Activated naive CD8-positive, alpha-beta T cell treated with anti-CD3 and anti-CD28 coated beads for 36 hours (primary cell): Measurements from ENCODE around the gene FBXW7. TPM values are rescaled to one million over a fixed set of nuclear protein-coding genes. Genes with fewer than 3 reads are reported as not detected.

Source experiments
- DNase-seq: peaks from one replicate; pipeline ENCODE4 v3.0.0; 2021
- H3K27ac Mint-ChIP-seq: one replicate; pipeline ENCODE4 v1.8.0; 2022; ENCODE audit warnings: mild to moderate bottlenecking, moderate library complexity, mixed read lengths
- H3K27me3 Mint-ChIP-seq: one replicate; pipeline ENCODE4 v1.8.0; 2022; ENCODE audit warnings: mild to moderate bottlenecking, mixed read lengths
- H3K36me3 Mint-ChIP-seq: one replicate; pipeline ENCODE4 v1.8.0; 2021; ENCODE audit warnings: mild to moderate bottlenecking, mixed read lengths
- H3K4me1 Mint-ChIP-seq: one replicate; pipeline ENCODE4 v1.8.0; 2021; ENCODE audit warnings: mixed read lengths
- H3K4me3 Mint-ChIP-seq: one replicate; pipeline ENCODE4 v1.8.0; 2022; ENCODE audit warnings: mild to moderate bottlenecking, moderate library complexity, mixed read lengths
- H3K9me3 Mint-ChIP-seq: one replicate; pipeline ENCODE4 v1.8.0; 2022; ENCODE audit warnings: mixed read lengths
- total RNA-seq, 2 experiments: library from RNA; stranded (reverse); gene quantifications; one replicate each; pipeline ENCODE4 v1.2.3, GENCODE V29; 2021

The FBXW7 gene
- total RNA-seq, 2 experiments from 2014 or later: 26.2 to 26.9 TPM

- no peak overlapping the region for H3K27ac Mint-ChIP-seq
- DNase-seq: no peak
These were observed 214.0 kb downstream of the FBXW7 start for GRCh38 chr4:152321923-152322322.

GRCh38 chr4:152321398-152321797 lies 214.5 kb downstream of the FBXW7 start:
- Mint-ChIP-seq H3K27me3 (no peaks in the 10 kb centered on the region), H3K4me3 (no peak overlapping the region), H3K9me3 (no peaks in the 10 kb centered on the region), H3K36me3 (peaks cover 24% of the 10 kb centered on the region), H3K4me1 (no peaks in the 10 kb centered on the region), H3K27ac (no peak overlapping the region)
- no peak for DNase-seq

More at GRCh38 chr4:152321923-152322322, 214.0 kb downstream of the FBXW7 start:
- Mint-ChIP-seq H3K9me3 (no peaks in the 10 kb centered on the region), H3K36me3 (peaks cover 24% of the 10 kb centered on the region), H3K27me3 (no peaks in the 10 kb centered on the region), H3K4me1 (no peaks in the 10 kb centered on the region), H3K4me3 (no peak overlapping the region)

- H3K4me1 Mint-ChIP-seq: no peaks in the 10 kb centered on the region
- no peak overlapping the region for H3K4me3 Mint-ChIP-seq
- H3K27ac Mint-ChIP-seq: no peak overlapping the region
- H3K27me3 Mint-ChIP-seq: no peaks in the 10 kb centered on the region
- H3K9me3 Mint-ChIP-seq: no peaks in the 10 kb centered on the region
- DNase-seq: no peak
- H3K36me3 Mint-ChIP-seq: peaks cover 1% of the 10 kb centered on the region
These were observed 218.9 kb downstream of the FBXW7 start for GRCh38 chr4:152316969-152317368.

- no peaks in the 10 kb centered on the region for H3K27me3 Mint-ChIP-seq
- DNase-seq: no peak
- H3K9me3 Mint-ChIP-seq: no peaks in the 10 kb centered on the region
- no peak overlapping the region for H3K4me3 Mint-ChIP-seq
- H3K36me3 Mint-ChIP-seq: peaks cover 1% of the 10 kb centered on the region
- no peak overlapping the region for H3K27ac Mint-ChIP-seq
- peaks cover 5% of the 10 kb centered on the region for H3K4me1 Mint-ChIP-seq
These were observed 225.6 kb downstream of the FBXW7 start for GRCh38 chr4:152310257-152310656.

- H3K9me3 Mint-ChIP-seq: no peaks in the 10 kb centered on the region
- no peak overlapping the region for H3K27ac Mint-ChIP-seq
- peaks cover 5% of the 10 kb centered on the region for H3K4me1 Mint-ChIP-seq
- H3K36me3 Mint-ChIP-seq: peaks cover 1% of the 10 kb centered on the region
- DNase-seq: no peak
- no peak overlapping the region for H3K4me3 Mint-ChIP-seq
- H3K27me3 Mint-ChIP-seq: no peaks in the 10 kb centered on the region
These were observed 226.5 kb downstream of the FBXW7 start for GRCh38 chr4:152309418-152309817.

GRCh38 chr4:152308951-152309350 lies 226.9 kb downstream of the FBXW7 start:
- DNase-seq: no peak
- Mint-ChIP-seq H3K36me3 (peaks cover 1% of the 10 kb centered on the region), H3K27me3 (no peaks in the 10 kb centered on the region), H3K4me1 (peaks cover 5% of the 10 kb centered on the region), H3K4me3 (no peak overlapping the region), H3K27ac (no peak overlapping the region), H3K9me3 (no peaks in the 10 kb centered on the region)

- Mint-ChIP-seq H3K4me3 (no peak overlapping the region), H3K27me3 (no peaks in the 10 kb centered on the region), H3K9me3 (no peaks in the 10 kb centered on the region), H3K27ac (no peak overlapping the region), H3K36me3 (no peaks in the 10 kb centered on the region), H3K4me1 (peaks cover 5% of the 10 kb centered on the region)
- no peak for DNase-seq
These were observed 228.2 kb downstream of the FBXW7 start for GRCh38 chr4:152307669-152308068.

GRCh38 chr4:152306541-152306940 lies 229.4 kb downstream of the FBXW7 start:
- peaks cover 5% of the 10 kb centered on the region for H3K4me1 Mint-ChIP-seq
- H3K9me3 Mint-ChIP-seq: no peaks in the 10 kb centered on the region
- H3K4me3 Mint-ChIP-seq: no peak overlapping the region
- H3K36me3 Mint-ChIP-seq: no peaks in the 10 kb centered on the region
- no peak for DNase-seq
- no peaks in the 10 kb centered on the region for H3K27me3 Mint-ChIP-seq
- H3K27ac Mint-ChIP-seq: no peak overlapping the region

GRCh38 chr4:152304220-152304619 lies 231.7 kb downstream of the FBXW7 start:
- H3K27ac Mint-ChIP-seq: no peak overlapping the region
- no peaks in the 10 kb centered on the region for H3K36me3 Mint-ChIP-seq
- H3K4me1 Mint-ChIP-seq: no peaks in the 10 kb centered on the region
- H3K4me3 Mint-ChIP-seq: no peak overlapping the region
- no peak for DNase-seq
- no peaks in the 10 kb centered on the region for H3K9me3 Mint-ChIP-seq
- no peaks in the 10 kb centered on the region for H3K27me3 Mint-ChIP-seq

GRCh38 chr4:152301381-152301780 lies 234.5 kb downstream of the FBXW7 start:
- H3K4me1 Mint-ChIP-seq: peaks cover 2% of the 10 kb centered on the region
- H3K27ac Mint-ChIP-seq: no peak overlapping the region
- H3K27me3 Mint-ChIP-seq: no peaks in the 10 kb centered on the region
- H3K4me3 Mint-ChIP-seq: no peak overlapping the region
- DNase-seq: no peak
- H3K9me3 Mint-ChIP-seq: no peaks in the 10 kb centered on the region
- H3K36me3 Mint-ChIP-seq: no peaks in the 10 kb centered on the region

GRCh38 chr4:152299553-152299952 lies 236.3 kb downstream of the FBXW7 start:
- H3K4me1 Mint-ChIP-seq: peaks cover 2% of the 10 kb centered on the region
- H3K36me3 Mint-ChIP-seq: no peaks in the 10 kb centered on the region
- H3K4me3 Mint-ChIP-seq: no peak overlapping the region
- H3K27ac Mint-ChIP-seq: no peak overlapping the region
- DNase-seq: no peak
- H3K9me3 Mint-ChIP-seq: no peaks in the 10 kb centered on the region
- no peaks in the 10 kb centered on the region for H3K27me3 Mint-ChIP-seq

GRCh38 chr4:152296386-152296785 lies 239.5 kb downstream of the FBXW7 start:
- no peaks in the 10 kb centered on the region for H3K9me3 Mint-ChIP-seq
- H3K27ac Mint-ChIP-seq: no peak overlapping the region
- no peaks in the 10 kb centered on the region for H3K27me3 Mint-ChIP-seq
- H3K4me1 Mint-ChIP-seq: peaks cover 2% of the 10 kb centered on the region
- H3K36me3 Mint-ChIP-seq: no peaks in the 10 kb centered on the region
- H3K4me3 Mint-ChIP-seq: no peak overlapping the region
- DNase-seq: no peak

- no peaks in the 10 kb centered on the region for H3K36me3 Mint-ChIP-seq
- no peak for DNase-seq
- H3K4me1 Mint-ChIP-seq: peaks cover 2% of the 10 kb centered on the region
- H3K27me3 Mint-ChIP-seq: no peaks in the 10 kb centered on the region
- no peaks in the 10 kb centered on the region for H3K9me3 Mint-ChIP-seq
- no peak overlapping the region for H3K27ac Mint-ChIP-seq
- H3K4me3 Mint-ChIP-seq: no peak overlapping the region
These were observed 241.1 kb downstream of the FBXW7 start for GRCh38 chr4:152294765-152295164.

- Mint-ChIP-seq H3K27ac (no peak overlapping the region), H3K4me3 (no peak overlapping the region), H3K9me3 (no peaks in the 10 kb centered on the region), H3K4me1 (peaks cover 2% of the 10 kb centered on the region), H3K27me3 (no peaks in the 10 kb centered on the region), H3K36me3 (no peaks in the 10 kb centered on the region)
- DNase-seq: no peak
These were observed 241.6 kb downstream of the FBXW7 start for GRCh38 chr4:152294331-152294730.

- H3K27ac Mint-ChIP-seq: no peak overlapping the region
- no peak overlapping the region for H3K4me3 Mint-ChIP-seq
- peaks cover 2% of the 10 kb centered on the region for H3K4me1 Mint-ChIP-seq
- no peaks in the 10 kb centered on the region for H3K27me3 Mint-ChIP-seq
- no peaks in the 10 kb centered on the region for H3K36me3 Mint-ChIP-seq
- no peaks in the 10 kb centered on the region for H3K9me3 Mint-ChIP-seq
- no peak for DNase-seq
These were observed 242.4 kb downstream of the FBXW7 start for GRCh38 chr4:152293527-152293926.

GRCh38 chr4:152290366-152290921 lies 245.4 kb downstream of the FBXW7 start:
- Mint-ChIP-seq H3K9me3 (no peaks in the 10 kb centered on the region), H3K4me1 (no peaks in the 10 kb centered on the region), H3K36me3 (no peaks in the 10 kb centered on the region), H3K27ac (no peak overlapping the region), H3K27me3 (no peaks in the 10 kb centered on the region), H3K4me3 (no peak overlapping the region)
- DNase-seq: no peak
